Jurkat, Clone E6-1 (cell line): ENCODE results near the gene UPF2. TPM values are rescaled to one million over a fixed set of nuclear protein-coding genes. Genes with fewer than 3 reads are reported as not detected.
"Not testable (repeated sequence)": the region's sequence is repeated elsewhere in the genome, so short reads cannot be mapped to it uniquely, and the experiment has no call there.

ENCODE experiments used
- DNase-seq: peaks from one replicate; pipeline ENCODE4 v3.0.0-alpha.2; 2011; ENCODE audit warnings: low read depth, low spot score
- H3K4me3 ChIP-seq: 2 replicates; pipeline ENCODE4 v1.5.1; 2011; ENCODE audit warnings: mild to moderate bottlenecking, low read length, control low read depth, moderate library complexity
- polyA plus RNA-seq: library from polyadenylated mRNA; unstranded; fragments of >200 nt; gene quantifications from one replicate; pipeline ENCODE4 v1.2.1, GENCODE V29; 2012; ENCODE audit warnings: missing spikeins; ENCODE audit not compliant: insufficient read length, insufficient read depth

UPF2 gene
- polyA plus RNA-seq = 22.5 TPM

GRCh38 chr10:12042797-12043651, at the start of gene UPF2:
UPF2 (minus strand) TSS chr10:12042809; CDS start chr10:12035423, 7,386 bp downstream.
- peak within 1 kb of the TSS; percentile 85 for H3K4me3 ChIP-seq
- DNase-seq = peak; percentile 97

GRCh38 chr10:12091421-12091820, 48.8 kb upstream of the UPF2 start:
- no peak overlapping the region for H3K4me3 ChIP-seq
- DNase-seq = no peak

- H3K4me3 ChIP-seq = no peak overlapping the region
- no peak for DNase-seq
Observed at GRCh38 chr10:12088919-12089318, 46.3 kb upstream of the UPF2 start.

- H3K4me3 ChIP-seq = no peak overlapping the region
- DNase-seq = no peak
Observed at GRCh38 chr10:12081879-12082557, 39.4 kb upstream of the UPF2 start.

GRCh38 chr10:12081470-12081869, 38.9 kb upstream of the UPF2 start:
- H3K4me3 ChIP-seq = no peak overlapping the region
- no peak for DNase-seq

GRCh38 chr10:12077580-12078180, 35.1 kb upstream of the UPF2 start:
- DNase-seq = no peak

GRCh38 chr10:12073526-12073925, 30.9 kb upstream of the UPF2 start:
- no peak overlapping the region for H3K4me3 ChIP-seq
- no peak for DNase-seq

More at GRCh38 chr10:12077580-12078180, 35.1 kb upstream of the UPF2 start:
- H3K4me3 ChIP-seq = no peak overlapping the region

GRCh38 chr10:12071441-12071840, 28.8 kb upstream of the UPF2 start:
- not testable (repeated sequence) for H3K4me3 ChIP-seq, DNase-seq

- peak; percentile 97 for DNase-seq
- H3K4me3 ChIP-seq = peak within 1 kb of the TSS; percentile 90
Observed at GRCh38 chr10:12068449-12069269, 26.1 kb upstream of the UPF2 start, which contains the start of gene DHTKD1. DHTKD1 (plus strand) TSS chr10:12068954; CDS start chr10:12069034, 80 bp downstream.

- no peak overlapping the region for H3K4me3 ChIP-seq
- no peak for DNase-seq
Observed at GRCh38 chr10:12067336-12067735, 24.7 kb upstream of the UPF2 start.

GRCh38 chr10:12063483-12063818, 20.8 kb upstream of the UPF2 start:
- H3K4me3 ChIP-seq = no peak overlapping the region
- no peak for DNase-seq

- no peak for DNase-seq
- H3K4me3 ChIP-seq = no peak overlapping the region
Observed at GRCh38 chr10:12062754-12063482, 20.3 kb upstream of the UPF2 start.

GRCh38 chr10:12061124-12061523, 18.5 kb upstream of the UPF2 start:
- no peak for DNase-seq
- no peak overlapping the region for H3K4me3 ChIP-seq

GRCh38 chr10:12056748-12057147, 14.1 kb upstream of the UPF2 start:
- no peak overlapping the region for H3K4me3 ChIP-seq
- DNase-seq = no peak

- no peak overlapping the region for H3K4me3 ChIP-seq
- DNase-seq = no peak
Observed at GRCh38 chr10:12055732-12056131, 13.1 kb upstream of the UPF2 start.

- no peak overlapping the region for H3K4me3 ChIP-seq
- no peak for DNase-seq
Observed at GRCh38 chr10:12051241-12051640, 8.6 kb upstream of the UPF2 start.

GRCh38 chr10:12050528-12050927, 7.9 kb upstream of the UPF2 start:
- DNase-seq = no peak
- no peak overlapping the region for H3K4me3 ChIP-seq

GRCh38 chr10:12048547-12048946, 5.9 kb upstream of the UPF2 start:
- H3K4me3 ChIP-seq = no peak overlapping the region
- no peak for DNase-seq

GRCh38 chr10:12045596-12045995, 3.0 kb upstream of the UPF2 start:
- no peak overlapping the region for H3K4me3 ChIP-seq
- no peak for DNase-seq
